Measurements from ENCODE around the gene TMEM266.

Gene TMEM266

GRCh38 chr15:76149291-76149915, 89.6 kb downstream of the TMEM266 start:
- no peaks in the 10 kb centered on the region for H3F3A ChIP-seq (ENCODE audit: low read depth)
- H3K27me3 ChIP-seq (ENCODE audit: insufficient read depth, low read length, poor library complexity, severe bottlenecking), result no peaks in the 10 kb centered on the region
- H2AFZ ChIP-seq (ENCODE audit: low read length), result no peak overlapping the region
- peaks cover 3% of the 10 kb centered on the region for H3K4me1 ChIP-seq (ENCODE audit: insufficient read depth, low read length, poor library complexity, severe bottlenecking)
- H3K9ac ChIP-seq (ENCODE audit: low read depth, low read length, poor library complexity, severe bottlenecking), result no peak overlapping the region
- H3K36me3 ChIP-seq (ENCODE audit: insufficient read depth, low read length), result no peaks in the 10 kb centered on the region
- H4K20me1 ChIP-seq (ENCODE audit: insufficient read depth, low read length, poor library complexity, severe bottlenecking), result no peaks in the 10 kb centered on the region
- no peak for TF ChIP-seq CTCF (conservative IDR thresholded peaks at IDR 0.05; ENCODE audit: low read length)
- TF ChIP-seq EZH2phosphoT487 (IDR thresholded peaks at IDR 0.05; ENCODE audit: borderline replicate concordance), result no peak
- H3K9me3 ChIP-seq (ENCODE audit: insufficient read depth, low read depth, low read length), result no peaks in the 10 kb centered on the region
- no peak overlapping the region for H3K4me3 ChIP-seq (ENCODE audit: low read length, poor library complexity, severe bottlenecking)
- H3K9me2 ChIP-seq (replicated peaks; ENCODE audit: low read depth, low read length), result no peaks in the 10 kb centered on the region
- no peaks in the 10 kb centered on the region for H3K79me2 ChIP-seq (ENCODE audit: insufficient read depth, low read length)
- no peak overlapping the region for H3K4me2 ChIP-seq (ENCODE audit: low read depth, low read length, poor library complexity, severe bottlenecking)

- H3K4me2 ChIP-seq (ENCODE audit: low read depth, low read length, poor library complexity, severe bottlenecking), result peak overlapping the region; percentile 29
These were observed 90.7 kb downstream of the TMEM266 start for GRCh38 chr15:76150513-76150912.

GRCh38 chr15:76150971-76151598, 91.3 kb downstream of the TMEM266 start:
- Histone ChIP-seq H3K4me1 (ENCODE audit: insufficient read depth, low read length, poor library complexity, severe bottlenecking) (peaks cover 3% of the 10 kb centered on the region), H3K9me2 (replicated peaks; ENCODE audit: low read depth, low read length) (no peaks in the 10 kb centered on the region), H3K9ac (ENCODE audit: low read depth, low read length, poor library complexity, severe bottlenecking) (no peak overlapping the region), H3K9me3 (ENCODE audit: insufficient read depth, low read depth, low read length) (no peaks in the 10 kb centered on the region), H2AFZ (ENCODE audit: low read length) (peak overlapping the region; percentile 78; the same call in 1 of the 2 replicates), H3K27me3 (ENCODE audit: insufficient read depth, low read length, poor library complexity, severe bottlenecking) (no peaks in the 10 kb centered on the region), H3K79me2 (ENCODE audit: insufficient read depth, low read length) (no peaks in the 10 kb centered on the region), H3K36me3 (ENCODE audit: insufficient read depth, low read length) (no peaks in the 10 kb centered on the region), H3F3A (ENCODE audit: low read depth) (no peaks in the 10 kb centered on the region), H3K4me3 (ENCODE audit: low read length, poor library complexity, severe bottlenecking) (no peak overlapping the region), H4K20me1 (ENCODE audit: insufficient read depth, low read length, poor library complexity, severe bottlenecking) (no peaks in the 10 kb centered on the region), H3K4me2 (ENCODE audit: low read depth, low read length, poor library complexity, severe bottlenecking) (peak overlapping the region; percentile 29)
- TF ChIP-seq CTCF (conservative IDR thresholded peaks at IDR 0.05; ENCODE audit: low read length) (peak; percentile 90), EZH2phosphoT487 (IDR thresholded peaks at IDR 0.05; ENCODE audit: borderline replicate concordance) (no peak)

More at GRCh38 chr15:76150513-76150912, 90.7 kb downstream of the TMEM266 start:
- Histone ChIP-seq H3K27me3 (ENCODE audit: insufficient read depth, low read length, poor library complexity, severe bottlenecking) (no peaks in the 10 kb centered on the region), H4K20me1 (ENCODE audit: insufficient read depth, low read length, poor library complexity, severe bottlenecking) (no peaks in the 10 kb centered on the region), H3K9me3 (ENCODE audit: insufficient read depth, low read depth, low read length) (no peaks in the 10 kb centered on the region), H3K9me2 (replicated peaks; ENCODE audit: low read depth, low read length) (no peaks in the 10 kb centered on the region), H3K79me2 (ENCODE audit: insufficient read depth, low read length) (no peaks in the 10 kb centered on the region), H2AFZ (ENCODE audit: low read length) (peak overlapping the region; percentile 27; the same call in 1 of the 2 replicates), H3K9ac (ENCODE audit: low read depth, low read length, poor library complexity, severe bottlenecking) (no peak overlapping the region), H3K4me1 (ENCODE audit: insufficient read depth, low read length, poor library complexity, severe bottlenecking) (peaks cover 3% of the 10 kb centered on the region), H3F3A (ENCODE audit: low read depth) (no peaks in the 10 kb centered on the region), H3K4me3 (ENCODE audit: low read length, poor library complexity, severe bottlenecking) (no peak overlapping the region), H3K36me3 (ENCODE audit: insufficient read depth, low read length) (no peaks in the 10 kb centered on the region)
- no peak for TF ChIP-seq EZH2phosphoT487 (IDR thresholded peaks at IDR 0.05; ENCODE audit: borderline replicate concordance)
- no peak for TF ChIP-seq CTCF (conservative IDR thresholded peaks at IDR 0.05; ENCODE audit: low read length)
